Esophagus muscularis mucosa (tissue), 3 donors: ENCODE measurements around the gene CLIC3.

Source experiments
- POLR2A ChIP-seq: fragments of 450-650 bp; IDR thresholded peaks from one replicate; pipeline ENCODE4 v1.6.1; 2017; ENCODE audit warnings: antibody characterized with exemption, moderate library complexity, mild to moderate bottlenecking, low read depth
- TF ChIP-seq, protein P1 (sequence below), 3 experiments: fragments of 200-600 bp in 2 of 3; fragments of 450-650 bp in 1 of 3; sonication (generic) in 2 of 3; IDR thresholded peaks; one replicate each; pipeline ENCODE4 v1.5.1; 2017 to 2019; ENCODE audit warnings: antibody characterized with exemption in 3 of 3, mild to moderate bottlenecking in 2 of 3, moderate library complexity in 1 of 3

DNA sequence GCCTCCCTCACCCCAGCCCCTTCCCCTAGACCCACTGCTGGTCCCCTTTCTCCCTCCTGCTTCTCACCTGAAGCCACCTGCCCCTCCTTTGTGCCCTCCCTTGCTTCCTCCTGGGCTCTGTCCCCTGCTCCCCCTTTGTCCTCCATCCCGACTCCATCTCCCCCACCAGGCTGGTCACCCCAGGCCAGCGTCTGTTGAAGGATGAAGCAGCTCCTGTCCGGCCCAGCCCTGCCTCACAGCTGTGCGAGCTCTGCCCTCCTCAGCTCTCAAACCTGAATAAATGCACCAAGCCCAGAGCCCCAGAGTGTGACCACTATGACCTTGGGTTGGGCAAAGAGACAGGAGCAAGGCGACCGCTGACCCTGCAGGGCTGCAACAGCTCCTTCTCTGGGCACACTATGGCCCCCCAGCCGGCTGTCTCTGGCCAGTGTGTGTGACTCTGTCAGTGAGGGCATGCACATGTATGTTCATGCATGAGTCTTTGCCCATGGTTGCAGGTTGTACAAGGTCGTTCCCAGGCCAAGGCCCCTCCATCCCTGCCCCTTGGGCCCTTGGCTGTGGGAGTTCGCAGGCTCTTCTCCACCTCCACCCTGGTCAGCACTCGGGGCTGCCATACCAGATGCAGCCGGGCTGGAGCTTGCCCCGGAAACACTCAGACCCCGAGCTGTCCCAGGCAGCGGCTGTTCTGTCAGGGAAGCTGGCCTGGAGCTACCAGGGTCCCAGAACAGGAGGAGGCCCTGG is 41.0 kb downstream of the CLIC3 start:
- TF ChIP-seq, protein P1, sequence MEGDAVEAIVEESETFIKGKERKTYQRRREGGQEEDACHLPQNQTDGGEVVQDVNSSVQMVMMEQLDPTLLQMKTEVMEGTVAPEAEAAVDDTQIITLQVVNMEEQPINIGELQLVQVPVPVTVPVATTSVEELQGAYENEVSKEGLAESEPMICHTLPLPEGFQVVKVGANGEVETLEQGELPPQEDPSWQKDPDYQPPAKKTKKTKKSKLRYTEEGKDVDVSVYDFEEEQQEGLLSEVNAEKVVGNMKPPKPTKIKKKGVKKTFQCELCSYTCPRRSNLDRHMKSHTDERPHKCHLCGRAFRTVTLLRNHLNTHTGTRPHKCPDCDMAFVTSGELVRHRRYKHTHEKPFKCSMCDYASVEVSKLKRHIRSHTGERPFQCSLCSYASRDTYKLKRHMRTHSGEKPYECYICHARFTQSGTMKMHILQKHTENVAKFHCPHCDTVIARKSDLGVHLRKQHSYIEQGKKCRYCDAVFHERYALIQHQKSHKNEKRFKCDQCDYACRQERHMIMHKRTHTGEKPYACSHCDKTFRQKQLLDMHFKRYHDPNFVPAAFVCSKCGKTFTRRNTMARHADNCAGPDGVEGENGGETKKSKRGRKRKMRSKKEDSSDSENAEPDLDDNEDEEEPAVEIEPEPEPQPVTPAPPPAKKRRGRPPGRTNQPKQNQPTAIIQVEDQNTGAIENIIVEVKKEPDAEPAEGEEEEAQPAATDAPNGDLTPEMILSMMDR (IDR thresholded peaks at IDR 0.05), result no peak
- no peak for TF ChIP-seq POLR2A
